NCI-H446 treated with DMSO at 0.1 percent for 48 hours (cell line): Measurements from ENCODE around the gene GIGYF2.

ENCODE experiments used
- DNase-seq: peaks from one replicate; lab custom pipeline; 2025; lab: John Stamatoyannopoulos, UW

GIGYF2 gene

DNA sequence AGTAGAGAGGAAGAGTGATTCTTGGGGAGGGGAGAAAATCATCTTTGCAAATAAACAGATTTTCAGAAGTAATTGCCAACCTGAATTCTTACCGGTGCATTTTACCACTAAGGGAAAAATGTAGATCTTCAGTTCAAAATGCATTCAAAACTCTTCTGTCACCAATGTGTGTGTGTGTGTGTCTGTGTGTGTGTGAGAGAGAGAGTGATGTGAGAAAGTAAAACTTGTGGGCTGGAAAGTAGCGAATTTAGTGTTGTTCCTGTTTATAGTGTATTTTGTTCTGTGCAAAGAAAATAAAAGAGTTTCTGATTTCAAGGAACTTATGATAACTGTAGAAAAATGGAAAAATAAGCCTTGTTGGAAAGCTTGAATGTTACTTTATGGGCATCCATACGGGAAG is 52.2 kb downstream of the GIGYF2 start:
- no peak for DNase-seq

DNA sequence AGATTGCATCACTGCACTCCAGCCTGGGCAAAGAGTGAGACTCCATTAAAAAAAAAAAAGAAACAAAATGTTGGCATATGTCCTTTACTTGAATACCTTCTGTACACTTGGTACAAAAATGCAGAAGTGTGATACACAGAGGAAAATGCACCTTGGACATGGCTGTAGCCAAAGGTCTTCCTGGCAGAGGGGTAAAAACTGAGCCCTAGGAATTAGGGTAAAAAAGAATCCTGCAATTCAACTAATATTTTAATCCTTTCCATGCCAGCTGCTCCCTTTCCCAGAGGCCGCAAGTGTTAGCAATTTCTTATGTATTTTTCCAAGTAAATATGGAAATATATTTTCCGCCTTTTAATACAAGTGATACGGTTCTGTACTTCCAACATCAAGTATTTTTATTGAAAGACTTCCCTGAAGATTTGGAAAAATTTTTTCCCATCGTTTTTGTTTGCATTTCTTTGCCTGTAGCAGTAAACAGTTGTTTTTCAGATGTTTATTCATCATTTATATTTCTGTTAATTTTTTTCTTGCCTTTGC is 53.1 kb downstream of the GIGYF2 start:
- no peak for DNase-seq

GRCh38 chr2:232757905-232758304 is 60.8 kb downstream of the GIGYF2 start:
- DNase-seq = no peak

- DNase-seq = no peak
Observed at GRCh38 chr2:232761301-232761907, 64.3 kb downstream of the GIGYF2 start.

DNA sequence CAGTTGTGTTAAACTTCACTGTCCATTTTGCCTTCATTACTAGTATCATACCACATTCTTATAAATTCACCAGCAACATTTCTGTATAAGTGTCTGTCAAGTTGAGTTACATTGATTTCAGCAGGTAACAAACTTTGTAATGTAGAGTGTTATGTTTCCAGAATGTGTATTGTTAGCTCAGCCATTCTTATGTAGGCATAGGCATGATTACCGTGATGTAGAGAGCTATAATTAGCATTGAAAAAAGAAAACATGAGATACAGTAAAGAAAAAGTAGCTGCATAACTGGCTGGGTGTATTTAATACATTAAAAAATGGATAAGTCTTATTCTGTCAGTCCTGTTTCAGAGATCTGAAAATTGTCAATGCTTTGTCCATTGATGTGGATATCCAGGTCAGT is 70.7 kb downstream of the GIGYF2 start:
- no peak for DNase-seq

- no peak for DNase-seq
Observed at GRCh38 chr2:232770207-232770606, 73.1 kb downstream of the GIGYF2 start.

GRCh38 chr2:232771870-232772269 is 74.7 kb downstream of the GIGYF2 start:
- no peak for DNase-seq

GRCh38 chr2:232772531-232772930 is 75.4 kb downstream of the GIGYF2 start:
- DNase-seq = no peak

DNA sequence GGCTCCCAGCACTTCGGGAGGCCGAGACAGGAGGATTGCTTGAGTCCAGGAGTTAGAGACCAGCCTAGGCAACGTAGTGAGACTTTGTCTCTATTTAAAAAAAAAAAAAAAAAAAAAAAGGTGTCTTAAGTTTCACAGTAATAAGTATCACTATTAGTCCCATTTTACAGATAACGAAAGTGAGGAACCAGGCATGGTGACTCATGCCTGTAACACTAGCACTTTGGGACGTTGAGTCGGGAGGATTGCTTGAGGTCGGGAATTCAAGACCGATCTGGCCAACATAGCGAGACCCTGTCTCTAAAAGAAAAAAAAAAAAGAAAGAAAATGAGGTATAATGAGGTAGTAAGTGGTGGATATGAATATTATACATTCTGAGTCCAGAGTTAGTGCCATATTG is 76.7 kb downstream of the GIGYF2 start:
- no peak for DNase-seq

DNA sequence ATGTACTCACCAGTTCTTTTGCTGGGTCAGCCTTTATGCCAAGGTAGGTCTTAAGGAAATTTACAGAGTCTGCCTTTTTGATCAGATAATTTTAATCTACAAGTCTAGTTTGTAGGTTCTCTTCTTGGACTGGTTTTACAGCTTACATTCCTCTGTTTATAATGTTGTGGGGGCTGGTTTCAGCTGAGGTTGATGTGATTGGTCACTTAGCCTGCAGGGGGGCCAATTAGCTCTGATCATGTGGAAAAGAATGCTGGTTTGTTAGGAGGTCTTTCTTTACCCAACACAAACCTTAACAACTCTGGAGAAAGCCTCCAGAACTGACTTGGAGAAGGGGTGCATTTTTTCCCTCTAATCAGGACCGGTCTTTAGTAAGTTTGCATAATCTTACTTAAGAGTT is 79.3 kb downstream of the GIGYF2 start, which contains the start of gene KCNJ13:
Gene KCNJ13 (minus strand): TSS at position 131 of the 400 bp plus-strand sequence. CDS start 5,203 bp downstream, outside the sequence.
- no peak for DNase-seq

DNA sequence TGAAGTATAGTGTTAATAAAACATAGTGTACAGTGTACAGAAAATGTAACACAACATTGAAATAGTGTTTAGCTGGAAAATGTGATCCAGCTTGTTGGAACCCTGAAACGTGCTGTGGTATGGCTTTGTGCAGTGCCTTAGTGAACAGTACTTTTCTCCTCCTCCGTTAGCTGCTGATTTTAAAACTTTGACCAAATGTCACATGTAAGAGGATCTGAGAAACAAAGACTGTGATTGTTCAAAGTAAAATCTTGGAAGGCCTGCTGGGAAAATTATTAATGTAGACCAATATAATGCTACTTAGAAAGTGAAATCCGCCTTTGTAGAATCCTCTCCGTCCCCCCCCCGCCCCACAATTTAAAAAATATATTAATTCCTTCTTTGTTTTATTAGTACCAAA is 80.1 kb downstream of the GIGYF2 start:
- no peak for DNase-seq

DNA sequence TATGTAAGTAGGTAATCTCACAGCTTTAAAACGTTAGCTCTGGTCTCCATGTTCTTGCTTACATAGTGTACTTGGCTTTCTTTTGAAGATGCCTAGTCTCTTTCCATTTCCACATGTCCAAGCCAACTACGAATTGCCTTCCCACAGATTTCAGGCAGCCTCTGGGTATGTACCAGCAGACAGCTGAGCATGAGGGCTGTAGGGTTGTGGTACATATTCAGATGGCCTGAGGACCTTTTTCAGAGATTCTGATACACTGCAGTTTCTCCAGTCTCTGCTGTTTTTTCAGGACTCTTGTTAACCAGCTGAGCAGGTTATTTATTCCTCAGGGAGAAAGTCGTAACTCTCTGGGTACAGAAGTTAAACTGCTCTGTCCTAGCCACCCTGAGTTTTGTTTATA is 82.3 kb downstream of the GIGYF2 start:
- DNase-seq = no peak

DNA sequence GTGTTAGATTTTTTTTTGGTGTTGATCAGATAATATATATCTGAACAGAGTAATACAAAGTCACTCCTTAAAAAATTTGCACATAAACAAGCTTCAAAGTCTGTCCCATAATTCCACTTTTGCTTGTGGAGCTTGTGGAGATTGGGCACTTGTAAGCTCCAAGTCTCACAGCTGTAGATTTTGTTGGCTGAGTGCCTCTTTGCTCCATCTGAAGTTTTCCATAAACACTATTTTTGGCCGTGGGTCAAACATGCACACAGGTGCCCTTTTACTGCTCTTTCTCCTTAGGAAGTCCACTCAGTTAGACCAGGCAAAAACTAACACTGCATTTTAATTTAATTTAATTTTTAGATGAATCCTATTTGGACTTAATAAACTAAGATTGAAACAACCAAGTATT is 82.8 kb downstream of the GIGYF2 start:
- DNase-seq = no peak

- DNase-seq = no peak
Observed at GRCh38 chr2:232781765-232782164, 84.6 kb downstream of the GIGYF2 start.

DNA sequence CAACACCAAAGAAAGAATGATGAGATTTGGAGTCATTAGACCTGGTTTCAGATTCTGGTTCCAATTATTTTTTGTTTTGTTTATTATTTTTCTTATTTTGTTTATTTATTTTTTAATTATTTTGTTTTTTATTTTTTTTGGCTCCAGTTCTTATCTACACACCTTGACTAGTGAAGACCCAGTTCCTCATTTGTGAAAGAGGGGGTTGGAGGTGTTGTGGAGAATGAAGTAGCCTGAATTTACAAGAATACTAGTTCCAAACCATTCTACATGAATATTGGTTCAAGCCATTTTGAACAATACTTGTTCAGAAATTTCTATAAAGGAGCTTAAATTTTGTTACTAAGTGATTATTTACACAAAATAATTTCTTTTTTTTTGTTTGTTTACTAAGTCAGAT is 86.1 kb downstream of the GIGYF2 start:
- DNase-seq = no peak

GRCh38 chr2:232787806-232788205 is 90.7 kb downstream of the GIGYF2 start:
- DNase-seq = no peak

- no peak for DNase-seq
Observed at GRCh38 chr2:232789082-232789481, 92.0 kb downstream of the GIGYF2 start.

DNA sequence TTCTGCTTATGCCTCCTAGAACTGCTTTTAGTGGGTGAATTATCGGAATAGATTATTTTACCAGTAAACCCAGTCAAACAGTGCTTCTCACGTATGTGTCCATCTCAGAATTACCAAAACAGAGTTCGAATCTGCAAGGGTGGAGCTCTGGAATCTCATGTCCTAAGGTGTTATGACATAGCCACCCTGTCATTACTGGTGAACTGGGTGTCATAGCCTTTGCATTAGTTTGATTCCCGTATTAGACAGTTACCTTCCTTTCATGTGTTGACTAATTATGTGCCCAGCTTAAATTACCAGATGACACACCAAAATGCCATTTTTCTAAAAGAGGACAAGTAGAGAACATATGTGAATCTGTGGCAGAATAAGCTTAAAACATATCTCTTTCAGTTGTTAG is 94.4 kb downstream of the GIGYF2 start:
- no peak for DNase-seq

DNA sequence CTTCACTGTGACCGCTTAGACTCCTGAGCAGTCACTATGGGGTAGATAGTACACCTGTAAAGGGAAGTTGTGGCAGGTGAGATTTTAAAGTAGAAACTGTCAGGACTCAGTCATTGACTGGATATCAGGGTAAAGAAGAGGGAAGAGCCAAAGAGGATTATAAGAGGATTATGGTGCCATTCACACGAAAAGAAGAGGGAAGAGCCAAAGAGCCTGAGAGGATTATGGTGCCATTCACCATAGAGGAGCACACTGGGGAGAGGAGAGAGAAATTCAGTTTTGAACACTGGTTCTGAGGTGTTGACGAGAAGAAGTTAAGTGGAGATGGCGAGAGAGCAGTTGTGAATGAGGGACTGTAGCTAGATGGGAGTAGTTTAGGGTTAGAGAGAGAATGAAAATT is 96.1 kb downstream of the GIGYF2 start:
- DNase-seq = no peak

DNA sequence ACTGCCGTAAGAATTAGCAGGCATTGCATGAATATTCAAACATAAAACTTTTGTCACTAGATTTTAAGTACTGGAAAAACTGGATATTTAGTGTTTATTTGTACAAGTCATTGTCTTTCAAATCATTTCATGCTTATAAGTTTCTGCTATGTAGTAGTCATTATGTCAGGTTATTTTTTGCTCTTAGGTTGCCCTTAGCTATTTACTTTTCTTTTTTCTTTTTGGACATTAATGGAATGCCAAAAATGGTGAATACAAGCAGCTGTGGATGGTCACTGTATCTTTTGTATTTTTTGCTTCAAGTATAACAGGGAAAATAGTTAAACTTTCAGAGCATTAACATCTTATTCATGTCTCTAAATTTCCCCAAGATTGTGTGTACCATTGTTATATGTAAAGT is 97.8 kb downstream of the GIGYF2 start:
- no peak for DNase-seq

DNA sequence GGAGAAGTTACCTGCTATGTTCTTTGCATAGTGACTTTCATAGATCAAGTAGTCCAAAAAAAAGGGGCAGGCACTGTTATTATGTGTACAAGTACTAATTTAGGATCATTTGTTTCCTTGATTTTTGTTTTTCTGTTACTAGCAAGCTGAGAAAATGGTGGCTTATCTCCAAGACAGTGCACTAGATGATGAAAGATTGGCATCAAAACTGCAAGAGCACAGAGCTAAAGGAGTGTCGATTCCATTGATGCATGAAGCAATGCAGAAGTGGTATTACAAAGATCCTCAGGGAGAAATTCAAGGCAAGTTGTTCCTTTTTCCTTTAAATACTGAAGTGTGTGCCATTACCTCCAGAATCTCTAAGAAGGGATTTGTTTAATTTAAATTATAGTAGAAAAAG is 98.8 kb downstream of the GIGYF2 start:
- no peak for DNase-seq

GRCh38 chr2:232798187-232798586 is 101.1 kb downstream of the GIGYF2 start:
- DNase-seq = no peak

GRCh38 chr2:232800166-232800565 is 103.0 kb downstream of the GIGYF2 start:
- DNase-seq = no peak

DNA sequence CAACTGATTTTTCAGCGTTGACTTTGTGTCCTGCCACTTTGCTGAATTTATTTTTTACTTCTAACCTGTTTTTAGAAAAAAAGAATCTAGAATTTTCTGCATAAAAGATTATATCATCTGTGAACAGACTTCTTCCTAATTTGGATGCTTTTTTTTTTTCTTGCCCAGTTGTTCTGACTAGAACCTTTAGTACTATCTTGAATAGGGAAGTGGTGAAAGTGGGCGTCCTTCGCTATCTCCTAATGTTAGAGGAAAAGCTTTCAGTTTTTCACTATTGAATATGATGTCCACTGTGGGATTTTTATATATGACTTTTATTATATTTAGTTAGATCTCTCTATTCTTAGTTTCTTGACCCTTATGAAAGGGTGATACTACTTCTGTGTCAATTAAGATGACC is 105.0 kb downstream of the GIGYF2 start:
- DNase-seq = no peak
